GM23248 (cell line): ENCODE data around the gene COL4A4.

Source experiments
- EZH2 ChIP-seq: fragments of 200-600 bp; sonication (generic); IDR thresholded peaks from 2 replicates; pipeline ENCODE4 v1.6.1; 2018; ENCODE audit warnings: antibody characterized with exemption, mild to moderate bottlenecking; ENCODE audit not compliant: insufficient read depth, poor library complexity, severe bottlenecking
- EZH2phosphoT487 ChIP-seq: fragments of 200-600 bp; sonication (generic); IDR thresholded peaks from 2 replicates; pipeline ENCODE4 v1.6.1; 2018; ENCODE audit warnings: antibody characterized with exemption, moderate library complexity, mild to moderate bottlenecking, low read depth; ENCODE audit not compliant: insufficient read depth

- no peak for TF ChIP-seq EZH2
- TF ChIP-seq EZH2phosphoT487: no peak
These were observed 41.7 kb upstream of the COL4A4 start for GRCh38 chr2:227205701-227206100.
